OCI-LY3 (cell line): ENCODE data around the gene UBE2L6.

Experiments
- CTCF ChIP-seq: fragments of 200-600, 300-600 bp; sonication (generic); IDR thresholded peaks from 2 replicates; pipeline ENCODE4 v1.5.1; 2014; ENCODE audit warnings: antibody characterized with exemption, low read length, low read depth
- EZH2phosphoT487 ChIP-seq: fragments of 200-600 bp; shearing (Covaris generic); IDR thresholded peaks from 2 replicates; pipeline ENCODE4 v1.6.1; 2018; ENCODE audit warnings: antibody characterized with exemption, mixed run types, low read depth

- TF ChIP-seq CTCF (no peak), EZH2phosphoT487 (no peak)
Measured at GRCh38 chr11:57549983-57550382, 17.5 kb downstream of the UBE2L6 start.
